SK-N-SH (cell line): ENCODE data around the gene BICD2. TPM values are rescaled to one million over a fixed set of nuclear protein-coding genes. Genes with fewer than 3 reads are reported as not detected.

Experiments
- CTCF ChIA-PET: fragments of 300-600, 350-600 bp; formaldehyde crosslinking; extraction: SDS; loops from one replicate; lab custom pipeline; 2021; lab: Yijun Ruan, JAX
- POLR2A ChIA-PET: fragments of 350-600 bp; sonication (Branson Sonifier 250); formaldehyde crosslinking; extraction: SDS; loops from one replicate; lab custom pipeline; 2020; ENCODE audit warnings: antibody characterized with exemption, inconsistent platforms; lab: Yijun Ruan, JAX
- DNase-seq: peaks from one replicate; pipeline ENCODE4 v3.0.0; 2012
- H2AFZ ChIP-seq: fragments of 200-600 bp; sonication (generic); 2 replicates; pipeline ENCODE4 v1.8.1; 2016; ENCODE audit warnings: antibody characterized with exemption, mild to moderate bottlenecking, low read depth
- H3F3A ChIP-seq: fragments of 200-600 bp; sonication (generic); replicated peaks from 2 replicates; pipeline ENCODE3; 2016; ENCODE audit warnings: antibody characterized with exemption, mild to moderate bottlenecking; ENCODE audit not compliant: insufficient read depth
- H3K27ac ChIP-seq, 2 experiments: fragments of 200-500 bp in 1 of 2; fragments of 200-600 bp in 1 of 2; sonication (Bioruptor generic) in 1 of 2; sonication (generic), shearing (Covaris generic) in 1 of 2; 2 replicates each; pipeline versions ENCODE4 v1.5.1 to v1.6.1; 2014 to 2016; ENCODE audit warnings: low read depth in 2 of 2, inconsistent platforms in 1 of 2, low read length in 1 of 2, mild to moderate bottlenecking in 1 of 2, mixed read lengths in 1 of 2
- H3K27me3 ChIP-seq: fragments of 200-600 bp; sonication (generic), shearing (Covaris generic); 2 replicates; pipeline ENCODE4 v1.6.1; 2016; ENCODE audit warnings: mixed run types; ENCODE audit not compliant: insufficient read depth
- H3K36me3 ChIP-seq, 2 experiments: fragments of 200-500 bp in 1 of 2; fragments of 200-600 bp in 1 of 2; sonication (Bioruptor generic) in 1 of 2; sonication (generic) in 1 of 2; replicated peaks in 1 of 2; 2 replicates each; pipeline versions ENCODE3 to v1.5.1; 2014 to 2016; ENCODE audit warnings: low read length in 1 of 2, mild to moderate bottlenecking in 1 of 2; ENCODE audit not compliant: insufficient read depth in 2 of 2, control insufficient read depth in 1 of 2
- H3K4me1 ChIP-seq, 2 experiments: fragments of 200-500 bp in 1 of 2; fragments of 200-600 bp in 1 of 2; sonication (Bioruptor generic) in 1 of 2; sonication (generic), shearing (Covaris generic) in 1 of 2; 2 replicates each; pipeline versions ENCODE4 v1.5.1 to v1.6.1; 2014 to 2016; ENCODE audit warnings: low read depth in 1 of 2, low read length in 1 of 2, mixed run types in 1 of 2; ENCODE audit not compliant: insufficient read depth in 2 of 2, control insufficient read depth in 1 of 2
- H3K4me2 ChIP-seq: fragments of 200-600 bp; sonication (generic), shearing (Covaris generic); 2 replicates; pipeline ENCODE4 v1.6.1; 2017; ENCODE audit warnings: mixed run types
- H3K4me3 ChIP-seq, 2 experiments: fragments of 200-500 bp in 1 of 2; fragments of 200-600 bp in 1 of 2; sonication (Bioruptor generic) in 1 of 2; sonication (generic), shearing (Covaris generic) in 1 of 2; 2 replicates each; pipeline versions ENCODE4 v1.5.1 to v1.8.1; 2014 to 2016; ENCODE audit warnings: low read depth in 2 of 2, inconsistent platforms in 1 of 2, low read length in 1 of 2, mild to moderate bottlenecking in 1 of 2, mixed read lengths in 1 of 2, moderate library complexity in 1 of 2
- H3K79me2 ChIP-seq: fragments of 200-600 bp; sonication (generic); 2 replicates; pipeline ENCODE4 v1.8.1; 2017; ENCODE audit warnings: mild to moderate bottlenecking; ENCODE audit not compliant: insufficient read depth
- H3K9ac ChIP-seq: fragments of 200-600 bp; sonication (generic); 2 replicates; pipeline ENCODE4 v1.6.1; 2017; ENCODE audit warnings: mixed run types
- H3K9me2 ChIP-seq: fragments of 200-600 bp; sonication (generic); 2 replicates; pipeline ENCODE4 v1.6.1; 2017; ENCODE audit warnings: mixed run types
- H3K9me3 ChIP-seq: fragments of 200-600 bp; sonication (generic); 2 replicates; pipeline ENCODE4 v1.6.1; 2017; ENCODE audit warnings: mixed run types, mild to moderate bottlenecking, moderate library complexity
- H4K20me1 ChIP-seq: fragments of 200-600 bp; sonication (generic); 2 replicates; pipeline ENCODE4 v1.6.1; 2017; ENCODE audit warnings: mild to moderate bottlenecking, mixed run types; ENCODE audit not compliant: insufficient read depth
- CHD2 ChIP-seq: fragments of 150-350 bp; IDR thresholded peaks from 2 replicates; pipeline ENCODE4 v1.6.1; 2018; ENCODE audit warnings: low read length; ENCODE audit not compliant: partially characterized antibody
- EP300 ChIP-seq, 2 experiments: IDR thresholded peaks; 2 replicates each; pipeline versions ENCODE4 v1.4.0 to v1.6.1; 2012; ENCODE audit warnings: borderline replicate concordance in 1 of 2, low read depth in 1 of 2, low read length in 1 of 2
- FOXJ3 ChIP-seq: sonication (generic); formaldehyde crosslinking; IDR thresholded peaks from 2 replicates; pipeline ENCODE4 v1.5.1; 2020; ENCODE audit warnings: mild to moderate bottlenecking, missing genetic modification reagents
- GATA2 ChIP-seq: sonication (generic); formaldehyde crosslinking; IDR thresholded peaks from 2 replicates; pipeline ENCODE4 v1.5.0; 2020; ENCODE audit warnings: mild to moderate bottlenecking, missing genetic modification reagents
- JUND ChIP-seq: IDR thresholded peaks from 2 replicates; pipeline ENCODE4 v1.4.0; 2012
- MEF2A ChIP-seq: IDR thresholded peaks from 2 replicates; pipeline ENCODE4 v1.4.0; 2012; ENCODE audit warnings: low read depth, borderline replicate concordance
- NFIC ChIP-seq: IDR thresholded peaks from 2 replicates; pipeline ENCODE4 v1.4.0; 2012; ENCODE audit warnings: borderline replicate concordance
- RXRA ChIP-seq: IDR thresholded peaks from 2 replicates; pipeline ENCODE4 v1.4.0; 2012; ENCODE audit warnings: low read depth, mild to moderate bottlenecking, borderline replicate concordance
- TAF1 ChIP-seq: IDR thresholded peaks from 2 replicates; pipeline ENCODE4 v1.6.1; 2012; ENCODE audit warnings: low read depth, mild to moderate bottlenecking, low read length, moderate library complexity, borderline replicate concordance
- TCF12 ChIP-seq: IDR thresholded peaks from 2 replicates; pipeline ENCODE4 v1.4.0; 2012
- YY1 ChIP-seq: IDR thresholded peaks from 2 replicates; pipeline ENCODE4 v1.4.0; 2012; ENCODE audit warnings: low read depth, mild to moderate bottlenecking
- WGBS: methylation state at CpG from one replicate; pipeline ENCODE4 v1.1.6; 2017; ENCODE audit warnings: low lambda C conversion rate; 5-methylcytosine and 5-hydroxymethylcytosine counted together
- polyA plus RNA-seq, 3 experiments: library from polyadenylated mRNA; depleted of rRNA; stranded (reverse); fragments of >200 nt; gene quantifications; 2 replicates each; pipeline ENCODE4 v1.2.3, GENCODE V29; 2012
- TF ChIP-seq, protein P1 (sequence below): fragments of 150-350 bp; IDR thresholded peaks from 2 replicates; pipeline ENCODE4 v1.6.1; 2017; ENCODE audit warnings: antibody characterized with exemption, low read length, low read depth, borderline replicate concordance
- TF ChIP-seq, protein P2 (sequence below): fragments of 200-600 bp; sonication (generic); IDR thresholded peaks from 2 replicates; pipeline ENCODE4 v1.6.1; 2017; ENCODE audit warnings: antibody characterized with exemption, mild to moderate bottlenecking, moderate library complexity
- TF ChIP-seq, protein P3 (sequence below): IDR thresholded peaks from 2 replicates; pipeline ENCODE4; 2012

Gene BICD2
- polyA plus RNA-seq, 1 of the 3 experiments (the other 2 are of a cell fraction), result 19.6 TPM

- Histone ChIP-seq H4K20me1 (peaks cover 93% of the 10 kb centered on the region), H3F3A (no peaks in the 10 kb centered on the region), H3K9me3 (no peaks in the 10 kb centered on the region), H3K27ac (no peak overlapping the region), H3K4me1 (peaks cover 11 to 60% of the 10 kb centered on the region in 2 experiments; a peak in 3 of 4 replicates), H3K9me2 (no peaks in the 10 kb centered on the region), H3K9ac (no peak overlapping the region), H3K4me3 (no peak overlapping the region), H3K36me3 (no peaks in the 10 kb centered on the region), H3K79me2 (peaks cover 97% of the 10 kb centered on the region), H3K4me2 (no peak overlapping the region), H3K27me3 (no peaks in the 10 kb centered on the region), H2AFZ (no peak overlapping the region)
- no CpG with 5 or more reads among the region's 5 CpGs for WGBS
- ChIA-PET CTCF (interaction anchor here (1.1 kb wide), 2 partner anchors 23 to 52 kb away, joined by 3 read pairs; no protein-coding TSS in a partner anchor), POLR2A (no interaction called here)
- no peak for DNase-seq
- TF ChIP-seq NFIC, result no peak
These were observed 26.0 kb downstream of the BICD2 start for GRCh38 chr9:92738661-92739081.

DNA sequence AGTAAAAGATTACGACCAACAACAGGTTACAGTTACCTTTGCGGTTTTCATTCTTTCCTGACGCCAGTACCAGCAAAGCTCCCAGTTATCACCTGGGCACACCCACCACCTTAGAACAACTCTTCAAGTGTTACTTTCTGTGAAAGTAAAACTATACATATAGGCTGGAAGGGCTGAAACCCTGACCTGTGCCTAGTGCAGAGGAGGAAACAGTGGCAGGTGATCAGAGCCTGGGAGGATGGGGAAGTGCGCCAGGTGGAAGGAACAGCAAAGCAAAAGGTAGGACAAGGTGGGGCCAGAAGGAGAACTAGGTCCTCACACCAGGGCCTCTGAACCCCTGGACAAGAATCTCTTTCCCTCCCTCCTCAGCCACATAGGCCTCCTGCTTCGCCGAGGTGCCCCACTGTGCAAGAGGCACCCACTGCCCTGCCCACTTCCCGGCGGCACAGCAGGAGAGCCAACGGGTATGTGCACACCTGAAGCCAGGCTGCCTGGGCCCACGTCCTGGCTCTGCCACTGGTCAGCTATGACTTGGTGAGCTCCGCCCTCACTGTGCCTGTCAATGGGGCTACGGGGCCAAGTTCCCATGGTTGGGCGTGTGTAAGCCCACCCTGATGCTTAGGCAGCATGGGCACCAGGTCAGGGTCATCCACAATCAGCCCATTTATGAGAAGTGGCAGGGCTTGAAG is 26.9 kb downstream of the BICD2 start:
- ChIA-PET CTCF (interaction anchor here (0.9 to 1.9 kb wide), 4 partner anchors 8 to 54 kb away, joined by 3 to 8 read pairs (median 4); no protein-coding TSS in a partner anchor), POLR2A (no interaction called here)
- peaks cover 11 to 60% of the 10 kb centered on the region in 2 experiments; a peak in 3 of 4 replicates for H3K4me1 ChIP-seq
- TF ChIP-seq NFIC (no peak), YY1 (no peak), MEF2A (no peak), CHD2 (no peak), GATA2 (CRISPR knock-in tag) (no peak), RXRA (no peak), TAF1 (no peak), TCF12 (no peak), FOXJ3 (CRISPR knock-in tag) (no peak), EP300 (IDR thresholded peaks at IDR 0.05; ENCODE audit: borderline replicate concordance in 1 of 2, low read depth in 1 of 2, low read length in 1 of 2) (no peak), JUND (no peak)
- TF ChIP-seq, protein P1, sequence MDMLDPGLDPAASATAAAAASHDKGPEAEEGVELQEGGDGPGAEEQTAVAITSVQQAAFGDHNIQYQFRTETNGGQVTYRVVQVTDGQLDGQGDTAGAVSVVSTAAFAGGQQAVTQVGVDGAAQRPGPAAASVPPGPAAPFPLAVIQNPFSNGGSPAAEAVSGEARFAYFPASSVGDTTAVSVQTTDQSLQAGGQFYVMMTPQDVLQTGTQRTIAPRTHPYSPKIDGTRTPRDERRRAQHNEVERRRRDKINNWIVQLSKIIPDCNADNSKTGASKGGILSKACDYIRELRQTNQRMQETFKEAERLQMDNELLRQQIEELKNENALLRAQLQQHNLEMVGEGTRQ, result no peak
- TF ChIP-seq, protein P2, sequence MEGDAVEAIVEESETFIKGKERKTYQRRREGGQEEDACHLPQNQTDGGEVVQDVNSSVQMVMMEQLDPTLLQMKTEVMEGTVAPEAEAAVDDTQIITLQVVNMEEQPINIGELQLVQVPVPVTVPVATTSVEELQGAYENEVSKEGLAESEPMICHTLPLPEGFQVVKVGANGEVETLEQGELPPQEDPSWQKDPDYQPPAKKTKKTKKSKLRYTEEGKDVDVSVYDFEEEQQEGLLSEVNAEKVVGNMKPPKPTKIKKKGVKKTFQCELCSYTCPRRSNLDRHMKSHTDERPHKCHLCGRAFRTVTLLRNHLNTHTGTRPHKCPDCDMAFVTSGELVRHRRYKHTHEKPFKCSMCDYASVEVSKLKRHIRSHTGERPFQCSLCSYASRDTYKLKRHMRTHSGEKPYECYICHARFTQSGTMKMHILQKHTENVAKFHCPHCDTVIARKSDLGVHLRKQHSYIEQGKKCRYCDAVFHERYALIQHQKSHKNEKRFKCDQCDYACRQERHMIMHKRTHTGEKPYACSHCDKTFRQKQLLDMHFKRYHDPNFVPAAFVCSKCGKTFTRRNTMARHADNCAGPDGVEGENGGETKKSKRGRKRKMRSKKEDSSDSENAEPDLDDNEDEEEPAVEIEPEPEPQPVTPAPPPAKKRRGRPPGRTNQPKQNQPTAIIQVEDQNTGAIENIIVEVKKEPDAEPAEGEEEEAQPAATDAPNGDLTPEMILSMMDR, result no peak
- TF ChIP-seq, protein P3, sequence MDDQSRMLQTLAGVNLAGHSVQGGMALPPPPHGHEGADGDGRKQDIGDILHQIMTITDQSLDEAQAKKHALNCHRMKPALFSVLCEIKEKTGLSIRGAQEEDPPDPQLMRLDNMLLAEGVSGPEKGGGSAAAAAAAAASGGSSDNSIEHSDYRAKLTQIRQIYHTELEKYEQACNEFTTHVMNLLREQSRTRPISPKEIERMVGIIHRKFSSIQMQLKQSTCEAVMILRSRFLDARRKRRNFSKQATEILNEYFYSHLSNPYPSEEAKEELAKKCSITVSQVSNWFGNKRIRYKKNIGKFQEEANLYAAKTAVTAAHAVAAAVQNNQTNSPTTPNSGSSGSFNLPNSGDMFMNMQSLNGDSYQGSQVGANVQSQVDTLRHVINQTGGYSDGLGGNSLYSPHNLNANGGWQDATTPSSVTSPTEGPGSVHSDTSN, result no peak
- H3K9me2 ChIP-seq, result no peaks in the 10 kb centered on the region
- no peak overlapping the region for H3K9ac ChIP-seq
- H2AFZ ChIP-seq, result no peak overlapping the region
- no peak for DNase-seq
- peaks cover 0 to 4% of the 10 kb centered on the region in 2 experiments for H3K36me3 ChIP-seq
- H3K4me2 ChIP-seq, result no peak overlapping the region
- no peaks in the 10 kb centered on the region for H3K9me3 ChIP-seq
- no peak overlapping the region for H3K4me3 ChIP-seq
- H3K27ac ChIP-seq, result no peak overlapping the region
- H3K79me2 ChIP-seq, result peaks cover 97% of the 10 kb centered on the region
- H3K27me3 ChIP-seq, result no peaks in the 10 kb centered on the region
- H3F3A ChIP-seq, result peaks cover 3% of the 10 kb centered on the region
- 97% methylated on average over 5 of the region's 13 CpGs for WGBS
- peaks cover 91% of the 10 kb centered on the region for H4K20me1 ChIP-seq
